ENCODE data around the gene SHE. TPM values are rescaled to one million over a fixed set of nuclear protein-coding genes. Genes with fewer than 3 reads are reported as not detected.

The SHE gene
- total RNA-seq, 2 experiments from 2014 or later: not detected

DNA sequence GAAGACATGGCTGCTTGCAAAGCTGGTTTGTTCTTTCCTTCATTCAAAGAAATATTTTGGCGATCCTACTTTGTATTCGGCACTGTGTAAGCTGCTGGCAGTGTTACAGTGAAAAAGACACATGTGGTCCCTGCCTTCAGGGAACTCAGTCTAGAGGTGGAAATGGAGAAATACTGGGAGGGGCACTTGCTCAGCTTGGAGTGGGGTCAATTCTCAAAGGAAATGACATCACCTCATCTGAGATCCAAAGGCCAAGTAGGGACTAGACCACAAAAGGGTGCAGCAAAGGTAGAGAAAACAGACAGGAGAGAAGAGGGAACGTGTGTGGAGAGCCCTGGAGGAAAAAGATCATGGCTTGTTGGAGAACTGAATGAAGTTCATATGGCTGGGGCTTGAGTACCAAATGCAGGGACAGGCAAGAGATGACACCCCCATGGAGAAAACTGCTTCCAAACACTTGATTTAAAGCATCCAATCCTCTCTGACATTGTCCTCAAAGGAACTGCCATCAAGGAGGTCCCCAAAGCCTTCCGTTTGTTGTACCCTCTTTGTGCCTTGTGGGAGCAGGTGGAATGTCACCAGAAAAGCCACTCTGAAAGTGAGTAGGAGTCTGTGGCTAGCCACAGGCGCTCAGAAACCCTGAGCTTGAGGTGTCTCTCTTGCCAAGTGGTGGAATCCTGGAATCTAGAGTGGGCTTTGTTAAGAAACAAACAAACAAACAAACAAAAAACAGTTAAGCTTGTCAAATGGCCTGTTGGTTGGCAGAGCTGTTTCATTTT lies 48.4 kb downstream of the SHE start:
- no peak overlapping the region for H3K4me2 ChIP-seq (ENCODE audit: low read length)

DNA sequence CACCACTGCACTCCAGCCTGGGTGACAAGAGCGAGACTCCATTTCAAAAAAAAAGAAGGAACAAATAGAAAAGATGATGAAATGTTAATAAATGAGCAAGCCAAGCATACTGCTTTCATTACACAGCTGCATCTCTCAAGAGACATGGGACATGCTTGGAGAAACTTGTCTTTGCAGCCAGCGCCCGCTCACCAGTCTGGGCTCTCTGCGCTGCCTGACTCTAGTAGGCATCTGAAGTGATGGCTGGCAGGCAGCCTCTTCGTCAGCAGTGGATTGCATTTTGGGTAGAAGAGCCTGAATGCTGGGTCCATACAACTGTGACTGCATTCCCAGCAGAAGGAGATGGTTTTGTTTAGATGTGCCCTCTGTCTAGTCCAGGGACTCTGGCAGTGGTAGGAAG lies 49.1 kb downstream of the SHE start:
- no TSS peak for BruUV-seq (replicated peaks)
- Histone ChIP-seq H3K36me3 (ENCODE audit: insufficient read depth, low read length) (no peaks in the 10 kb centered on the region), H3K4me3 (ENCODE audit: low read depth, low read length, poor library complexity, severe bottlenecking) (no peak overlapping the region), H3K27ac (ENCODE audit: low read depth, low read length, poor library complexity, severe bottlenecking) (no peak overlapping the region), H3K9me2 (ENCODE audit: insufficient read depth, low read length) (no peaks in the 10 kb centered on the region), H4K20me1 (ENCODE audit: insufficient read depth, low read length) (no peaks in the 10 kb centered on the region), H3K79me2 (ENCODE audit: insufficient read depth, low read depth, low read length) (no peaks in the 10 kb centered on the region), H3K9me3 (ENCODE audit: low read length) (no peaks in the 10 kb centered on the region), H3K4me2 (ENCODE audit: low read length) (no peak overlapping the region), H3K4me1 (ENCODE audit: insufficient read depth, low read length, poor library complexity, severe bottlenecking) (no peaks in the 10 kb centered on the region), H2AFZ (ENCODE audit: low read length) (no peak overlapping the region)
- intact Hi-C loops (cut with micrococcal nuclease; ENCODE audit: unreplicated experiment): no loop called here
- TF ChIP-seq, protein P1, sequence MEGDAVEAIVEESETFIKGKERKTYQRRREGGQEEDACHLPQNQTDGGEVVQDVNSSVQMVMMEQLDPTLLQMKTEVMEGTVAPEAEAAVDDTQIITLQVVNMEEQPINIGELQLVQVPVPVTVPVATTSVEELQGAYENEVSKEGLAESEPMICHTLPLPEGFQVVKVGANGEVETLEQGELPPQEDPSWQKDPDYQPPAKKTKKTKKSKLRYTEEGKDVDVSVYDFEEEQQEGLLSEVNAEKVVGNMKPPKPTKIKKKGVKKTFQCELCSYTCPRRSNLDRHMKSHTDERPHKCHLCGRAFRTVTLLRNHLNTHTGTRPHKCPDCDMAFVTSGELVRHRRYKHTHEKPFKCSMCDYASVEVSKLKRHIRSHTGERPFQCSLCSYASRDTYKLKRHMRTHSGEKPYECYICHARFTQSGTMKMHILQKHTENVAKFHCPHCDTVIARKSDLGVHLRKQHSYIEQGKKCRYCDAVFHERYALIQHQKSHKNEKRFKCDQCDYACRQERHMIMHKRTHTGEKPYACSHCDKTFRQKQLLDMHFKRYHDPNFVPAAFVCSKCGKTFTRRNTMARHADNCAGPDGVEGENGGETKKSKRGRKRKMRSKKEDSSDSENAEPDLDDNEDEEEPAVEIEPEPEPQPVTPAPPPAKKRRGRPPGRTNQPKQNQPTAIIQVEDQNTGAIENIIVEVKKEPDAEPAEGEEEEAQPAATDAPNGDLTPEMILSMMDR (conservative IDR thresholded peaks at IDR 0.05; ENCODE audit: low read length): no peak
- no peak for TF ChIP-seq EZH2phosphoT487 (IDR thresholded peaks at IDR 0.05; ENCODE audit: borderline replicate concordance, low read depth, low read length)
- ChIA-PET CTCF (ENCODE audit: unreplicated experiment) (no interaction called here), POLR2A (no interaction called here)
- DNase-seq (ENCODE audit: low spot score): no peak

More for the DNA sequence above, 48.4 kb downstream of the SHE start:
- H3K27ac ChIP-seq (ENCODE audit: low read depth, low read length, poor library complexity, severe bottlenecking): no peak overlapping the region
- no peaks in the 10 kb centered on the region for H4K20me1 ChIP-seq (ENCODE audit: insufficient read depth, low read length)
- ChIA-PET POLR2A (no interaction called here), CTCF (ENCODE audit: unreplicated experiment) (no interaction called here)
- H3K4me1 ChIP-seq (ENCODE audit: insufficient read depth, low read length, poor library complexity, severe bottlenecking): no peaks in the 10 kb centered on the region
- TF ChIP-seq, protein P1 (conservative IDR thresholded peaks at IDR 0.05; ENCODE audit: low read length): no peak
- TF ChIP-seq EZH2phosphoT487 (IDR thresholded peaks at IDR 0.05; ENCODE audit: borderline replicate concordance, low read depth, low read length): no peak
- no peaks in the 10 kb centered on the region for H3K36me3 ChIP-seq (ENCODE audit: insufficient read depth, low read length)
- H2AFZ ChIP-seq (ENCODE audit: low read length): no peak overlapping the region
- intact Hi-C loops (cut with micrococcal nuclease; ENCODE audit: unreplicated experiment): no loop called here
- no peaks in the 10 kb centered on the region for H3K9me2 ChIP-seq (ENCODE audit: insufficient read depth, low read length)
- no peaks in the 10 kb centered on the region for H3K9me3 ChIP-seq (ENCODE audit: low read length)
- H3K79me2 ChIP-seq (ENCODE audit: insufficient read depth, low read depth, low read length): no peaks in the 10 kb centered on the region
- DNase-seq (ENCODE audit: low spot score): no peak
- no TSS peak for BruUV-seq (replicated peaks)
- H3K4me3 ChIP-seq (ENCODE audit: low read depth, low read length, poor library complexity, severe bottlenecking): no peak overlapping the region

DNA sequence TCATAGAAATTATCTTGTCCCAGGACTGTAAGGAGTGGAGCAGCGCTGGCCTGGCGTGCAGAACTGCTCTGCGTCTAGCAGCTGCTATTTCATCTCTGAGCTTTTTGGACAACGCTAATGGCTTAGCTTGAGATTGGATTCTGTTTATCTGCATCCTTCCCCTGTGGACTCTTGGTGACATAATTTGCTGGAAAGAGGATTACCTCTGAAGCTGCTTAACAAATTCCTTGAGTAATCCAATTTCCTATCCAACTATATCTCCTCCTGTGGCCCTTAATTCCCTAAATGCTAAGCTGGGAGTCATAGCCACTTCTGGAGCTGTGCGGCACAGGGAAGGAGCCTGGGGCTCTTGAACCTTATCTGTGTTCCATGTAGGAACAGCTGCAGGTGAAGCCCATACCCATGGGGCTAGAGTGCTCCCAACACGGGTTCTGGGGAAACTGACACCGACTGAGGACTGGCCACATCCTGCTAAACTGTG lies 53.8 kb downstream of the SHE start:
- Histone ChIP-seq H3K4me3 (ENCODE audit: low read depth, low read length, poor library complexity, severe bottlenecking) (no peak overlapping the region), H3K36me3 (ENCODE audit: insufficient read depth, low read length) (no peaks in the 10 kb centered on the region), H3K9me2 (ENCODE audit: insufficient read depth, low read length) (no peaks in the 10 kb centered on the region), H4K20me1 (ENCODE audit: insufficient read depth, low read length) (no peaks in the 10 kb centered on the region), H3K4me2 (ENCODE audit: low read length) (no peak overlapping the region), H3K79me2 (ENCODE audit: insufficient read depth, low read depth, low read length) (no peaks in the 10 kb centered on the region), H2AFZ (ENCODE audit: low read length) (no peak overlapping the region), H3K27ac (ENCODE audit: low read depth, low read length, poor library complexity, severe bottlenecking) (no peak overlapping the region), H3K4me1 (ENCODE audit: insufficient read depth, low read length, poor library complexity, severe bottlenecking) (no peaks in the 10 kb centered on the region), H3K9me3 (ENCODE audit: low read length) (no peaks in the 10 kb centered on the region)
- no peak for DNase-seq (ENCODE audit: low spot score)
- CTCF ChIA-PET (ENCODE audit: unreplicated experiment): no interaction called here
- TF ChIP-seq, protein P1 (conservative IDR thresholded peaks at IDR 0.05; ENCODE audit: low read length): no peak
- no peak for TF ChIP-seq EZH2phosphoT487 (IDR thresholded peaks at IDR 0.05; ENCODE audit: borderline replicate concordance, low read depth, low read length)
- intact Hi-C loops (cut with micrococcal nuclease; ENCODE audit: unreplicated experiment): no loop called here
- no TSS peak for BruUV-seq (replicated peaks)
- POLR2A ChIA-PET: no interaction called here

All from OCI-LY7 (cell line).